Skin epidermis (tissue), 12 donors: Measurements from ENCODE around the gene ATP9B.

Experiments
- H3K27ac ChIP-seq, 21 experiments: fragments of 200-600 bp; sonication (generic) in 11 of 21; one replicate each; pipeline ENCODE4 v1.5.0; 2020; ENCODE audit warnings: mild to moderate bottlenecking in 3 of 21, inconsistent platforms in 2 of 21, moderate library complexity in 2 of 21
- H3K4me3 ChIP-seq, 7 experiments: fragments of 200-600 bp; sonication (generic) in 2 of 7; one replicate each; pipeline ENCODE4 v1.5.0; 2020; ENCODE audit warnings: inconsistent platforms in 2 of 7, mild to moderate bottlenecking in 2 of 7, moderate library complexity in 1 of 7

ATP9B gene

GRCh38 chr18:79397247-79397829 lies 328.1 kb downstream of the ATP9B start:
- Histone ChIP-seq H3K4me3 (peak overlapping the region; percentile 40 to 78 (median 57)), H3K27ac (peak overlapping the region in 7 of 21 experiments; percentile 25 to 96 (median 78))

GRCh38 chr18:79397830-79398761 lies 328.9 kb downstream of the ATP9B start:
- Histone ChIP-seq H3K4me3 (peak overlapping the region in 2 of 7 experiments; percentile 65 to 78), H3K27ac (peak overlapping the region in 8 of 21 experiments; percentile 1 to 96 (median 36))

- Histone ChIP-seq H3K27ac (peak overlapping the region; percentile 63 to 96 (median 86)), H3K4me3 (peak overlapping the region; percentile 68 to 90 (median 80))
Observed at GRCh38 chr18:79399275-79400081, 330.3 kb downstream of the ATP9B start.

- Histone ChIP-seq H3K4me3 (peak overlapping the region; percentile 68 to 90 (median 80)), H3K27ac (peak overlapping the region; percentile 63 to 96 (median 86))
Observed at GRCh38 chr18:79400091-79400590, 330.9 kb downstream of the ATP9B start.

GRCh38 chr18:79400591-79401381 lies 331.6 kb downstream of the ATP9B start:
- peak overlapping the region; percentile 63 to 96 (median 86) for H3K27ac ChIP-seq
- peak overlapping the region; percentile 68 to 90 (median 80) for H3K4me3 ChIP-seq

GRCh38 chr18:79401494-79402208 lies 332.5 kb downstream of the ATP9B start:
- H3K4me3 ChIP-seq: peak overlapping the region in 2 of 7 experiments; percentile 78 to 81
- H3K27ac ChIP-seq: peak overlapping the region in 16 of 21 experiments; percentile 21 to 96 (median 66)

- H3K4me3 ChIP-seq: no peak overlapping the region
- peak overlapping the region in 13 of 21 experiments; percentile 9 to 96 (median 73) for H3K27ac ChIP-seq
Observed at GRCh38 chr18:79402209-79402576, 333.0 kb downstream of the ATP9B start.

GRCh38 chr18:79402977-79403722 lies 334.0 kb downstream of the ATP9B start:
- Histone ChIP-seq H3K27ac (peak overlapping the region in 18 of 21 experiments; percentile 7 to 96 (median 60)), H3K4me3 (peak overlapping the region in 2 of 7 experiments; percentile 1 to 11)

- no peak overlapping the region for H3K4me3 ChIP-seq
- H3K27ac ChIP-seq: peak overlapping the region in 18 of 21 experiments; percentile 7 to 96 (median 64)
Observed at GRCh38 chr18:79403723-79404566, 334.8 kb downstream of the ATP9B start.

- peak overlapping the region in 12 of 21 experiments; percentile 7 to 96 (median 72) for H3K27ac ChIP-seq
- no peak overlapping the region for H3K4me3 ChIP-seq
Observed at GRCh38 chr18:79404567-79404910, 335.3 kb downstream of the ATP9B start.

- Histone ChIP-seq H3K4me3 (peak overlapping the region in 3 of 7 experiments; percentile 1 to 4 (median 4)), H3K27ac (peak overlapping the region in 18 of 21 experiments; percentile 22 to 96 (median 72))
Observed at GRCh38 chr18:79405019-79405780, 336.0 kb downstream of the ATP9B start.

- peak overlapping the region in 3 of 7 experiments; percentile 1 to 4 (median 4) for H3K4me3 ChIP-seq
- H3K27ac ChIP-seq: peak overlapping the region in 17 of 21 experiments; percentile 22 to 96 (median 73)
Observed at GRCh38 chr18:79405781-79406575, 336.8 kb downstream of the ATP9B start.

GRCh38 chr18:79406708-79407107 lies 337.5 kb downstream of the ATP9B start:
- H3K4me3 ChIP-seq: no peak overlapping the region
- peak overlapping the region in 11 of 21 experiments; percentile 37 to 96 (median 73) for H3K27ac ChIP-seq

GRCh38 chr18:79409313-79409712 lies 340.1 kb downstream of the ATP9B start:
- no peak overlapping the region for H3K27ac ChIP-seq
- H3K4me3 ChIP-seq: no peak overlapping the region

GRCh38 chr18:79410171-79410641 lies 341.0 kb downstream of the ATP9B start:
- H3K4me3 ChIP-seq: no peak overlapping the region
- H3K27ac ChIP-seq: no peak overlapping the region
